Kidney (tissue), 14 donors: ENCODE data around the gene KCNQ1OT1. TPM values are rescaled to one million over a fixed set of nuclear protein-coding genes. Genes with fewer than 3 reads are reported as not detected.

Source experiments
- DNase-seq, 5 donors: peaks; one replicate each; pipeline ENCODE4 v3.0.0-alpha.2; 2013 to 2020
- FAIRE-seq: peaks from 2 replicates; lab custom pipeline; 2012; peaks lifted over from hg19 to GRCh38; lab: Jason Lieb, UNC
- H3K27ac ChIP-seq, 2 donors: one replicate each; pipeline ENCODE4 v1.7.0; 2013; ENCODE audit warnings: low read depth in 2 of 2, low read length in 2 of 2, inconsistent platforms in 1 of 2
- H3K27me3 ChIP-seq: one replicate; pipeline ENCODE4 v1.7.1; 2013; ENCODE audit warnings: low read length, inconsistent platforms; ENCODE audit not compliant: control insufficient read depth, insufficient read depth
- H3K36me3 ChIP-seq, 3 donors: one replicate each; pipeline versions ENCODE4 v1.7.0 to v1.7.1; 2013; ENCODE audit warnings: low read length in 3 of 3, control low read depth in 1 of 3, inconsistent platforms in 1 of 3; ENCODE audit not compliant: insufficient read depth in 3 of 3, control insufficient read depth in 2 of 3
- H3K4me1 ChIP-seq, 3 donors: one replicate each; pipeline versions ENCODE4 v1.7.0 to v1.7.1; 2013; ENCODE audit warnings: low read length in 3 of 3, inconsistent platforms in 1 of 3, low read depth in 1 of 3; ENCODE audit not compliant: control insufficient read depth in 2 of 3, insufficient read depth in 2 of 3
- H3K4me3 ChIP-seq, 3 donors: one replicate each; pipeline versions ENCODE4 v1.7.0 to v1.8.1; 2013; ENCODE audit warnings: low read length in 3 of 3, control low read depth in 1 of 3, inconsistent platforms in 1 of 3
- H3K9ac ChIP-seq, 3 donors: one replicate each; pipeline versions ENCODE4 v1.7.0 to v1.7.1; 2013; ENCODE audit warnings: low read length in 3 of 3, control low read depth in 1 of 3, inconsistent platforms in 1 of 3
- H3K9me3 ChIP-seq, 3 donors: one replicate each; pipeline versions ENCODE4 v1.7.0 to v1.7.1; 2013; ENCODE audit warnings: low read length in 3 of 3, control low read depth in 1 of 3, inconsistent platforms in 1 of 3; ENCODE audit not compliant: control insufficient read depth in 2 of 3, insufficient read depth in 1 of 3
- intact Hi-C: fragments of 100-400 bp; cut with DNase I; formaldehyde crosslinking; loops from one replicate; pipeline ENCODE4 v1.11.1; 2022
- polyA plus RNA-seq: library from polyadenylated mRNA; stranded (reverse); fragments of 350-450 nt; fragmentation: Illumina TruSeq; extraction: RNeasy Lipid Tissue Mini Kit (QIAGEN cat#74804); gene quantifications from one replicate; pipeline ENCODE4 v1.2.3, GENCODE V29; 2014; ENCODE audit warnings: low read depth, low replicate concordance; ENCODE audit not compliant: insufficient read depth
- total RNA-seq: library from RNA; stranded (reverse); fragmentation: NEBNext Ultra II Directional; extraction: Animal tissue kit (Norgen Biotek cat#: 25700); gene quantifications from one replicate; pipeline ENCODE4 v1.2.1, GENCODE V29; 2021
- TF ChIP-seq, protein P1 (sequence below): IDR thresholded peaks from 3 replicates; pipeline ENCODE4 v1.5.1; 2012; ENCODE audit warnings: mild to moderate bottlenecking, moderate library complexity, borderline replicate concordance; ENCODE audit not compliant: insufficient read depth; ENCODE audit errors: extremely low read depth
- donor health status: control.
- donor health status: control.
- donor health status: control.
- donor health status: control.
- donor health status: control.
- donor health status: DM: yes; HTN: yes; CAD: no.
- donor health status: Normal renal cell carcinoma (clear cell type).

The KCNQ1OT1 gene
- total and polyA plus RNA-seq, 2 donors from 2014 or later = 0.22 to 4.4 TPM

DNA sequence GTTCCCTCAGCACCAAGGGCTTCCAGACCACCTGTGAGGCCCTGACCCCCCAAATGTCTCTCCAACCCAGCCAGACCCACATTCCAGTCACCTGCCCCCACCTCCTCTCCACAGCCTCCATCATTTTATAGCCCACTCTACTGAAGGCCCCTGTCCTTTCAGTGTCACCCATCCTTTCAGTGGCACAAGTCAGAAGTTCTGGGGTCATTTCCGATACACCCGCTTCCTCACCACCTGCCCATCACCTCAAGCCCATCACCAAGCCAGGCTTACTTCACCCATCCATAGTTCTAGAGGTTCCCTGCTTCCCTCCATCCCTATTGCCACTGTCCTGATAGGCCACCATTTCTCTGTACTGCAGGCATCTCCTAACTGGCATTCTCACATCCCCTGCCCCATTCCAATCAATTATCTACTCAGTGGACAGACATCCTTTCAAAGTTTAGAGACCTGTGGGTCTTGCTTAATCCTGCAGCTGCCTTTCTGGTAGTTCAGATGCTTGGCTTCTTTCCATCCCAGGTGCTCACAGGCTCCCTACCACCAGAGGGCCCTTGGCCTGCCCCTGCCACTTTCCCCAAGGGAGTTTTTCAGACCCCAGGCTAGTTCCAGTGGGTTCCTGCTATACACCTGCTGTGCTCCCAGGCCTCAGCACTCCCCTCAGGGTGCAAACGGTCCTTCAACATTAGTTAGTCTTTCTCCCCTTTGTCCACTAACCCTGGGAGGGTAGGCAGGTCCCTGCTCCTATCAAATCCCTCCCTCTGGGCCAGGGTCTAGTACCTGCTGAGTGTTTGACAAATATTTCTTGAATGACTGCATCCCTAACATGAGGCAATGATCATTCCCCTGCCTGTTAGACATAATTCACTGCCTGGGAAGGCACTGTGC lies 7.6 kb downstream of the KCNQ1OT1 start:
- H3K36me3 ChIP-seq = no peaks in the 10 kb centered on the region
- DNase-seq (peak; percentile 49 to 57 (median 55)), FAIRE-seq (no peak)
- H3K4me1 ChIP-seq = peaks cover 0 to 55% (median 44%) of the 10 kb centered on the region in 3 donors
- peak overlapping the region in 1 of 3 donors; percentile 10 for H3K9ac ChIP-seq
- intact Hi-C loops = no loop called here
- no peaks in the 10 kb centered on the region for H3K27me3 ChIP-seq
- H3K9me3 ChIP-seq = no peaks in the 10 kb centered on the region
- no peak overlapping the region for H3K4me3 ChIP-seq
- no peak overlapping the region for H3K27ac ChIP-seq
- TF ChIP-seq, protein P1, sequence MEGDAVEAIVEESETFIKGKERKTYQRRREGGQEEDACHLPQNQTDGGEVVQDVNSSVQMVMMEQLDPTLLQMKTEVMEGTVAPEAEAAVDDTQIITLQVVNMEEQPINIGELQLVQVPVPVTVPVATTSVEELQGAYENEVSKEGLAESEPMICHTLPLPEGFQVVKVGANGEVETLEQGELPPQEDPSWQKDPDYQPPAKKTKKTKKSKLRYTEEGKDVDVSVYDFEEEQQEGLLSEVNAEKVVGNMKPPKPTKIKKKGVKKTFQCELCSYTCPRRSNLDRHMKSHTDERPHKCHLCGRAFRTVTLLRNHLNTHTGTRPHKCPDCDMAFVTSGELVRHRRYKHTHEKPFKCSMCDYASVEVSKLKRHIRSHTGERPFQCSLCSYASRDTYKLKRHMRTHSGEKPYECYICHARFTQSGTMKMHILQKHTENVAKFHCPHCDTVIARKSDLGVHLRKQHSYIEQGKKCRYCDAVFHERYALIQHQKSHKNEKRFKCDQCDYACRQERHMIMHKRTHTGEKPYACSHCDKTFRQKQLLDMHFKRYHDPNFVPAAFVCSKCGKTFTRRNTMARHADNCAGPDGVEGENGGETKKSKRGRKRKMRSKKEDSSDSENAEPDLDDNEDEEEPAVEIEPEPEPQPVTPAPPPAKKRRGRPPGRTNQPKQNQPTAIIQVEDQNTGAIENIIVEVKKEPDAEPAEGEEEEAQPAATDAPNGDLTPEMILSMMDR = peak; percentile 32

DNA sequence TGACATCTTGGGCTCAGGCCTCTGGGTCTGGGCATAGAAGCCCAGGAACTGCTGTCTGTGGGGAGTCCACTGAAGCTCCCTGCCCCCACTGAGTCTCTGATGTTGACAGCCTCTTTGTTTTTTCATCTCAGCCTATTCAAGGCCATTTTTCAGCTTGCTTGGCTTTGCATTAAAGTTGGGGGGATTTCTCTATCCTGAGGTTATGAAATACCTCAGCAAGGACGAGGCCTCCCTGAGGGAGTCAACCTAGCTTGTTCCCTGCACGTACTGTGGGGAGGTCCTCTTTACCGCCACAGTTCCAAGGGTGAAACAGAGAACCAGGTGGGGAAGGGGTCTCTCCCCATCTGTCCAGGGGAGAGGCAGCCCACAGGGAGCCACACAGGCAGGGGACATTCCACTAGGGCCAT lies 8.4 kb downstream of the KCNQ1OT1 start:
- no peak for FAIRE-seq
- DNase-seq = peak in 2 of 5 donors; percentile 32 to 41
- peaks cover 0 to 55% (median 45%) of the 10 kb centered on the region in 3 donors for H3K4me1 ChIP-seq

DNA sequence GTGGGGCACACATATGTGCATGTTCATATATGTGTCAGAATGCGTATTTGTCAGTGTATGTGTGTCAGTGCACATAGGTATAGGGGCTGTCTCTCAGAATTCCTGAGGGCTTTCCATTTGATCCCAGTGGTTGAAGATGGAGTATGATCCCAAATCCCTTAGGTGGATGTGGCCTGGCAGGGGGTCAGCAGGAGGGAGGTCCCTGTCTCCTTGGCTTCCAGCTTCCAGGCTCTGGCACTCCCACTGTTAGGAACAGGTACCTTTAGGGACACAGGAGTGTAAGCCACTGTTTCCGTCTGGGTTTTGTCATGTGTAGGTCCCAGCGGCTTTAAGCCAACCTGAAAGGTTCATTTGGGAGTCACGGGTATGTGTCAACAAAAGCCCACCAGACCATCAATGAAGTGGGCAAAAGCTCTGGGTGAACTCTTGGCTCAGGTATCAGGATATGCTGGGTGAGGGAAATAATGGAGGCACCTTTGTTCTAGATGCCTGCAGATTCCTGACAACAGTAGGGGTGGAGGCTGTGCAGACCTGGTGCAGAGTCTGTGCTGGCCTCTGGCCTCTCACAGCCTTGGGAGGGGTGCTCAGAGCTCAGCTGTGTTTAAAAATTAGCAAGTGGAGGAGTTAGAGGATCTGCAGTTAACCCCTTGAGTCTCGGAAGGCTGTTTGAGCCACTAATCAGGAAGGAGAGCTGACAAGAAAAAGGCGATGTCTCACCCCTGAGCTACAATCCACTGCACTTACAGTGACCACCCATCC lies 9.0 kb downstream of the KCNQ1OT1 start:
- DNase-seq (peak in 3 of 5 donors; percentile 23 to 42 (median 40)), FAIRE-seq (no peak)
- Histone ChIP-seq H3K36me3 (no peaks in the 10 kb centered on the region), H3K9me3 (no peaks in the 10 kb centered on the region), H3K9ac (no peak overlapping the region), H3K27me3 (no peaks in the 10 kb centered on the region), H3K4me3 (no peak overlapping the region), H3K27ac (no peak overlapping the region), H3K4me1 (peaks cover 0 to 55% (median 45%) of the 10 kb centered on the region in 3 donors)
- TF ChIP-seq, protein P1 = no peak
- intact Hi-C loops = no loop called here

More for the DNA sequence above, 8.4 kb downstream of the KCNQ1OT1 start:
- Histone ChIP-seq H3K4me3 (no peak overlapping the region), H3K27ac (no peak overlapping the region), H3K36me3 (no peaks in the 10 kb centered on the region), H3K27me3 (no peaks in the 10 kb centered on the region), H3K9me3 (no peaks in the 10 kb centered on the region), H3K9ac (no peak overlapping the region)
- TF ChIP-seq, protein P1 = no peak
- intact Hi-C loops = no loop called here
